HEK293 (cell line): Measurements from ENCODE around the gene EIPR1.

Source experiments
- CTCF ChIA-PET: fragments of 350-600 bp; formaldehyde crosslinking; extraction: SDS; loops from one replicate; lab custom pipeline; 2021; ENCODE audit warnings: antibody characterized with exemption; lab: Yijun Ruan, JAX
- POLR2A ChIA-PET: fragments of 300-600 bp; formaldehyde crosslinking; extraction: SDS; loops from one replicate; lab custom pipeline; 2020; ENCODE audit warnings: antibody characterized with exemption, inconsistent platforms; lab: Yijun Ruan, JAX
- H3K27ac ChIP-seq: fragments of 200-500 bp; sonication (Bioruptor generic); 2 replicates; pipeline ENCODE4 v1.5.1; 2014; ENCODE audit warnings: low read depth, low read length, control low read depth, inconsistent platforms; ENCODE audit errors: extremely low read depth
- H3K36me3 ChIP-seq, 2 experiments: fragments of 200-500 bp in 1 of 2; sonication (Bioruptor generic) in 1 of 2; 1 replicate in 1 of 2; 2 replicates in 1 of 2; pipeline ENCODE4 v1.5.1; 2014 to 2017; ENCODE audit warnings: inconsistent platforms in 2 of 2, low read length in 2 of 2; ENCODE audit not compliant: control insufficient read depth in 2 of 2, insufficient read depth in 1 of 2
- H3K4me1 ChIP-seq: fragments of 200-500 bp; sonication (Bioruptor generic); 2 replicates; pipeline ENCODE4 v1.5.1; 2014; ENCODE audit warnings: mild to moderate bottlenecking, low read length, inconsistent platforms; ENCODE audit not compliant: control insufficient read depth, insufficient read depth
- H3K4me3 ChIP-seq: 2 replicates; pipeline ENCODE4 v1.5.1; 2011; ENCODE audit warnings: low read depth, mild to moderate bottlenecking, control low read depth, low read length, moderate library complexity
- H3K9me3 ChIP-seq: fragments of 200-500 bp; sonication (Bioruptor generic); 2 replicates; pipeline ENCODE4 v1.5.1; 2014; ENCODE audit warnings: low read depth, low read length, inconsistent platforms; ENCODE audit not compliant: control insufficient read depth, insufficient read depth
- BCL11A ChIP-seq: fragments of 450-650 bp; formaldehyde crosslinking; IDR thresholded peaks from 2 replicates; pipeline ENCODE4 v1.5.1; 2016; ENCODE audit warnings: low read depth, missing biosample characterization, missing genetic modification characterization
- BCL11B ChIP-seq: fragments of 450-650 bp; formaldehyde crosslinking; IDR thresholded peaks from 2 replicates; pipeline ENCODE4 v1.5.1; 2016; ENCODE audit warnings: low read depth, missing biosample characterization, missing genetic modification characterization
- GLI4 ChIP-seq: fragments of 450-650 bp; formaldehyde crosslinking; IDR thresholded peaks from 2 replicates; pipeline ENCODE4 v1.5.1; 2016; ENCODE audit warnings: missing biosample characterization, missing genetic modification characterization
- MEIS1 ChIP-seq: sonication (generic); formaldehyde crosslinking; IDR thresholded peaks from 2 replicates; pipeline ENCODE4 v1.8.1; 2022; ENCODE audit warnings: missing genetic modification reagents, mild to moderate bottlenecking, borderline replicate concordance
- RBAK ChIP-seq: fragments of 450-650 bp; formaldehyde crosslinking; IDR thresholded peaks from 2 replicates; pipeline ENCODE4 v1.5.1; 2016; ENCODE audit warnings: missing biosample characterization, missing genetic modification characterization
- TSHZ1 ChIP-seq: fragments of 450-650 bp; formaldehyde crosslinking; IDR thresholded peaks from 2 replicates; pipeline ENCODE4 v1.5.1; 2016; ENCODE audit warnings: missing biosample characterization, missing genetic modification characterization, borderline replicate concordance
- YY1 ChIP-seq: fragments of 450-650 bp; formaldehyde crosslinking; IDR thresholded peaks from 2 replicates; pipeline ENCODE4 v1.5.1; 2018; ENCODE audit warnings: missing biosample characterization, missing genetic modification characterization
- YY2 ChIP-seq: fragments of 450-650 bp; formaldehyde crosslinking; IDR thresholded peaks from 2 replicates; pipeline ENCODE4 v1.5.1; 2016; ENCODE audit warnings: missing biosample characterization, missing genetic modification characterization
- ZNF114 ChIP-seq: fragments of 450-650 bp; formaldehyde crosslinking; IDR thresholded peaks from 2 replicates; pipeline ENCODE4 v1.5.0; 2017; ENCODE audit warnings: missing biosample characterization, missing genetic modification characterization
- ZNF155 ChIP-seq: fragments of 450-650 bp; formaldehyde crosslinking; IDR thresholded peaks from 2 replicates; pipeline ENCODE4 v1.5.1; 2016; ENCODE audit warnings: missing biosample characterization, missing genetic modification characterization
- ZNF18 ChIP-seq: fragments of 450-650 bp; formaldehyde crosslinking; IDR thresholded peaks from 2 replicates; pipeline ENCODE4 v1.5.1; 2016; ENCODE audit warnings: missing biosample characterization, missing genetic modification characterization
- ZNF221 ChIP-seq: fragments of 450-650 bp; formaldehyde crosslinking; IDR thresholded peaks from 2 replicates; pipeline ENCODE4 v1.5.1; 2017; ENCODE audit warnings: missing biosample characterization, missing genetic modification characterization, borderline replicate concordance
- ZNF350 ChIP-seq: fragments of 450-650 bp; formaldehyde crosslinking; IDR thresholded peaks from 2 replicates; pipeline ENCODE4 v1.5.0; 2017; ENCODE audit warnings: missing biosample characterization, mild to moderate bottlenecking, missing genetic modification characterization
- ZNF362 ChIP-seq: fragments of 450-650 bp; formaldehyde crosslinking; IDR thresholded peaks from 2 replicates; pipeline ENCODE4 v1.5.1; 2016; ENCODE audit warnings: missing biosample characterization, missing genetic modification characterization
- ZNF423 ChIP-seq: fragments of 450-650 bp; formaldehyde crosslinking; IDR thresholded peaks from 2 replicates; pipeline ENCODE4 v1.5.1; 2016; ENCODE audit warnings: missing biosample characterization, missing genetic modification characterization
- ZNF433 ChIP-seq: fragments of 450-650 bp; formaldehyde crosslinking; IDR thresholded peaks from 2 replicates; pipeline ENCODE4 v1.5.1; 2016; ENCODE audit warnings: missing biosample characterization, missing genetic modification characterization, low read depth
- ZNF510 ChIP-seq: fragments of 450-650 bp; formaldehyde crosslinking; IDR thresholded peaks from 2 replicates; pipeline ENCODE4 v1.5.1; 2018; ENCODE audit warnings: mild to moderate bottlenecking, missing genetic modification characterization, missing biosample characterization; ENCODE audit not compliant: insufficient replicate concordance
- ZNF521 ChIP-seq: fragments of 450-650 bp; formaldehyde crosslinking; IDR thresholded peaks from 2 replicates; pipeline ENCODE4 v1.5.1; 2017; ENCODE audit warnings: missing biosample characterization, mild to moderate bottlenecking, missing genetic modification characterization
- ZNF561 ChIP-seq: fragments of 450-650 bp; IDR thresholded peaks from 2 replicates; pipeline ENCODE4 v1.5.1; 2018; ENCODE audit warnings: missing biosample characterization, missing genetic modification characterization, borderline replicate concordance
- ZNF639 ChIP-seq: fragments of 450-650 bp; formaldehyde crosslinking; IDR thresholded peaks from 2 replicates; pipeline ENCODE4 v1.5.1; 2016; ENCODE audit warnings: missing biosample characterization, missing genetic modification characterization
- ZNF677 ChIP-seq: fragments of 450-650 bp; IDR thresholded peaks from 2 replicates; pipeline ENCODE4 v1.5.0; 2018; ENCODE audit warnings: missing biosample characterization, mild to moderate bottlenecking, missing genetic modification characterization, moderate library complexity
- ZNF776 ChIP-seq: fragments of 450-650 bp; formaldehyde crosslinking; IDR thresholded peaks from 2 replicates; pipeline ENCODE4 v1.5.0; 2017; ENCODE audit warnings: missing biosample characterization, missing genetic modification characterization, borderline replicate concordance
- ZSCAN16 ChIP-seq: fragments of 450-650 bp; formaldehyde crosslinking; IDR thresholded peaks from 2 replicates; pipeline ENCODE4 v1.5.1; 2016; ENCODE audit warnings: missing biosample characterization, missing genetic modification characterization
- ZSCAN30 ChIP-seq: fragments of 450-650 bp; IDR thresholded peaks from 2 replicates; pipeline ENCODE4 v1.5.1; 2018; ENCODE audit warnings: missing biosample characterization, mild to moderate bottlenecking, missing genetic modification characterization, moderate library complexity

Gene EIPR1

GRCh38 chr2:3301001-3301400 is 76.6 kb downstream of the EIPR1 start:
- POLR2A ChIA-PET, result no interaction called here
- Histone ChIP-seq H3K4me3 (no peak overlapping the region), H3K27ac (no peak overlapping the region), H3K4me1 (no peaks in the 10 kb centered on the region), H3K9me3 (no peaks in the 10 kb centered on the region), H3K36me3 (peaks cover 0 to 3% of the 10 kb centered on the region in 2 experiments; a peak in 1 of 3 replicates)
- CTCF ChIA-PET, result no interaction called here
- TF ChIP-seq YY2 (tag by site-specific recombination) (no peak), ZNF561 (tag by site-specific recombination) (no peak), ZNF155 (tag by site-specific recombination) (no peak), ZNF114 (tag by site-specific recombination) (no peak), ZNF677 (no peak), ZSCAN30 (no peak), ZNF433 (no peak)

GRCh38 chr2:3300224-3300995 is 77.2 kb downstream of the EIPR1 start:
- no peak overlapping the region for H3K27ac ChIP-seq
- no peaks in the 10 kb centered on the region for H3K9me3 ChIP-seq
- no peak overlapping the region for H3K4me3 ChIP-seq
- POLR2A ChIA-PET, result no interaction called here
- CTCF ChIA-PET, result no interaction called here
- TF ChIP-seq ZSCAN16 (tag by site-specific recombination) (no peak), TSHZ1 (no peak), GLI4 (tag by site-specific recombination) (no peak), ZNF18 (no peak), ZNF639 (no peak), YY1 (tag by site-specific recombination) (no peak), ZNF221 (tag by site-specific recombination) (no peak), ZNF521 (tag by site-specific recombination) (no peak)
- H3K4me1 ChIP-seq, result no peaks in the 10 kb centered on the region
- peaks cover 0 to 3% of the 10 kb centered on the region in 2 experiments; a peak in 1 of 3 replicates for H3K36me3 ChIP-seq

- no peak overlapping the region for H3K27ac ChIP-seq
- CTCF ChIA-PET, result no interaction called here
- peaks cover 0 to 3% of the 10 kb centered on the region in 2 experiments; a peak in 2 of 3 replicates for H3K36me3 ChIP-seq
- H3K4me3 ChIP-seq, result no peak overlapping the region
- no peaks in the 10 kb centered on the region for H3K4me1 ChIP-seq
- POLR2A ChIA-PET, result no interaction called here
- no peaks in the 10 kb centered on the region for H3K9me3 ChIP-seq
- TF ChIP-seq BCL11A (tag by site-specific recombination) (no peak), ZNF776 (no peak), ZNF362 (no peak), ZNF510 (no peak), ZNF350 (tag by site-specific recombination) (no peak), MEIS1 (CRISPR knock-in tag) (no peak), RBAK (tag by site-specific recombination) (no peak), BCL11B (no peak), ZNF423 (tag by site-specific recombination) (no peak)
Observed at GRCh38 chr2:3299703-3300102, 77.9 kb downstream of the EIPR1 start.
